ENCODE measurements around the gene ECPAS.
A peak's percentile ranks its signal among the peaks of the same experiment; 100 is the strongest.

GRCh38 chr9:111483858-111484571, at the start of gene ECPAS:
- no peak for TF ChIP-seq CTCF (IDR thresholded peaks at IDR 0.05)
- no peak for TF ChIP-seq EP300 (IDR thresholded peaks at IDR 0.05)
- peak; percentile 52 for TF ChIP-seq POLR2A (IDR thresholded peaks at IDR 0.05)

All from ovary (tissue), 3 donors.